Uterus (tissue), 4 donors: ENCODE measurements around the gene CREB1. TPM values are rescaled to one million over a fixed set of nuclear protein-coding genes. Genes with fewer than 3 reads are reported as not detected.

Experiments
- DNase-seq, 2 donors: peaks; one replicate each; pipeline ENCODE4 v3.0.0-alpha.2; 2019 to 2020
- H3K27ac ChIP-seq, 2 donors: fragments of 200-600 bp; sonication (generic); 1 replicate in 1 of 2; 2 replicates in 1 of 2; pipeline ENCODE4 v1.5.1; 2016 to 2018
- H3K27me3 ChIP-seq, 2 donors: fragments of 200-600 bp; sonication (generic); one replicate each; pipeline ENCODE4 v1.5.1; 2018 to 2019; ENCODE audit warnings: control low read depth in 1 of 2
- H3K36me3 ChIP-seq, 2 donors: fragments of 200-600 bp; sonication (generic); one replicate each; pipeline ENCODE4 v1.5.1; 2019; ENCODE audit warnings: control low read depth in 1 of 2
- H3K4me1 ChIP-seq, 2 donors: fragments of 200-600 bp; sonication (generic); one replicate each; pipeline ENCODE4 v1.5.1; 2018 to 2019; ENCODE audit warnings: control low read depth in 1 of 2
- H3K4me3 ChIP-seq, 2 donors: fragments of 200-600 bp; sonication (generic); 1 replicate in 1 of 2; 2 replicates in 1 of 2; pipeline ENCODE4 v1.5.1; 2018 to 2019; ENCODE audit warnings: mild to moderate bottlenecking in 1 of 2
- H3K9me3 ChIP-seq, 2 donors: fragments of 200-600 bp; sonication (generic); one replicate each; pipeline ENCODE4 v1.5.1; 2019; ENCODE audit warnings: control low read depth in 1 of 2
- POLR2A ChIP-seq, 2 donors: fragments of 450-650 bp; IDR thresholded peaks; one replicate each; pipeline ENCODE4 v1.6.1; 2016; ENCODE audit warnings: antibody characterized with exemption in 2 of 2, mild to moderate bottlenecking in 1 of 2, moderate library complexity in 1 of 2
- intact Hi-C: fragments of 100-400 bp; cut with DNase I; formaldehyde crosslinking; loops from one replicate; pipeline ENCODE4 v1.15.1; 2023; ENCODE audit warnings: low total_unique reads
- total RNA-seq, 4 donors: library from RNA; depleted of rRNA in 3 of 4; stranded (reverse); fragments of >200 nt in 3 of 4; gene quantifications; one replicate each; pipeline versions ENCODE4 v1.1.0 to v1.2.4, GENCODE V29; 2014 to 2023
- TF ChIP-seq, protein P1 (sequence below), 4 experiments: fragments of 200-600 bp in 2 of 4; fragments of 450-650 bp in 2 of 4; sonication (generic) in 2 of 4; IDR thresholded peaks; one replicate each; pipeline ENCODE4 v1.5.1; 2016 to 2019; ENCODE audit warnings: antibody characterized with exemption in 4 of 4, mild to moderate bottlenecking in 2 of 4, moderate library complexity in 1 of 4
- donor health status: DM: yes; HTN: yes; CAD: no.

CREB1 gene
- total RNA-seq, 4 donors from 2014 or later = 36.5 to 96.5 (median 71.7) TPM

DNA sequence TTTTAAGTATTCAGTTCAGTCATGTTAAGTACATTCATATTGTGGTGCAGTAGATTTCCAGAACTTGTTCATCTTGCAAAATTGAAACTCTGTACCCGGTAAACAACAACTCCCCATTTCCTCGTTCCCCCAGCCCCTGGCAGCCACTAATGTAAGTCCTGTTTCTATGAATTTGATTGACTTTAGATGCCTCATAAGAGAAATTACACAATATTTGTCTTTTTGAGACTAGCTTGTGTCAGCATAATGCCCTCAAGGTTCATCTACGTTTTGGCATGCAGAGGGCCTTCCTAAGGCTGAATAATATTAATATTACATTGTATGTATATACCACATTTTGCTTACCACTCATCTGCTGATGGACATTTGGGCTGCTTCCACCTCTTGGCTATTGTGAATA, 64.5 kb downstream of the CREB1 start:
- H3K4me1 ChIP-seq = no peaks in the 10 kb centered on the region
- H3K36me3 ChIP-seq = no peaks in the 10 kb centered on the region
- intact Hi-C loops = no loop called here
- H3K4me3 ChIP-seq = no peak overlapping the region
- DNase-seq = no peak
- H3K9me3 ChIP-seq = peaks cover 0 to 4% of the 10 kb centered on the region in 2 donors
- no peak overlapping the region for H3K27ac ChIP-seq
- TF ChIP-seq, protein P1, sequence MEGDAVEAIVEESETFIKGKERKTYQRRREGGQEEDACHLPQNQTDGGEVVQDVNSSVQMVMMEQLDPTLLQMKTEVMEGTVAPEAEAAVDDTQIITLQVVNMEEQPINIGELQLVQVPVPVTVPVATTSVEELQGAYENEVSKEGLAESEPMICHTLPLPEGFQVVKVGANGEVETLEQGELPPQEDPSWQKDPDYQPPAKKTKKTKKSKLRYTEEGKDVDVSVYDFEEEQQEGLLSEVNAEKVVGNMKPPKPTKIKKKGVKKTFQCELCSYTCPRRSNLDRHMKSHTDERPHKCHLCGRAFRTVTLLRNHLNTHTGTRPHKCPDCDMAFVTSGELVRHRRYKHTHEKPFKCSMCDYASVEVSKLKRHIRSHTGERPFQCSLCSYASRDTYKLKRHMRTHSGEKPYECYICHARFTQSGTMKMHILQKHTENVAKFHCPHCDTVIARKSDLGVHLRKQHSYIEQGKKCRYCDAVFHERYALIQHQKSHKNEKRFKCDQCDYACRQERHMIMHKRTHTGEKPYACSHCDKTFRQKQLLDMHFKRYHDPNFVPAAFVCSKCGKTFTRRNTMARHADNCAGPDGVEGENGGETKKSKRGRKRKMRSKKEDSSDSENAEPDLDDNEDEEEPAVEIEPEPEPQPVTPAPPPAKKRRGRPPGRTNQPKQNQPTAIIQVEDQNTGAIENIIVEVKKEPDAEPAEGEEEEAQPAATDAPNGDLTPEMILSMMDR (IDR thresholded peaks at IDR 0.05) = no peak
- no peak for TF ChIP-seq POLR2A (IDR thresholded peaks at IDR 0.05)
- no peaks in the 10 kb centered on the region for H3K27me3 ChIP-seq

DNA sequence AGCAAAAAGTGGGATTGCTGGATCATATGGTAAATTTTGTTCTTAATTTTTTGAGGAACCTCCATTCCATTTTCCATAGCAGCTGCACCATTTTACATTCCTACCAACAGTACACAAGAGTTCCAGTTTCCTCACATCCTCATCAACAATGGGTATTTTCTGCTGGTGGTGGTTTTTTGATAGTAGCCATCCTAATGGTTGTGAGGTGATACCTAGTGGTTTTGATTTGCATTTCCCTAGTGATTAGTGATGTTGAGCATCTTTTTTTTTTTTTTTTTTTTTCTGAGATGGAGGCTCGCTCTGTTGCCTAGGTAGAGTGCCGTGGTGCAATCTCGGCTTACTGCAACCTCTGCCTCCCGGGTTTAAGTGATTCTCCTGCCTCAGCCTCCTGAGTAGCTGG, 65.0 kb downstream of the CREB1 start:
- Histone ChIP-seq H3K4me1 (no peaks in the 10 kb centered on the region), H3K9me3 (peaks cover 0 to 4% of the 10 kb centered on the region in 2 donors), H3K36me3 (no peaks in the 10 kb centered on the region), H3K27me3 (no peaks in the 10 kb centered on the region), H3K27ac (no peak overlapping the region), H3K4me3 (no peak overlapping the region)
- TF ChIP-seq, protein P1 (IDR thresholded peaks at IDR 0.05) = no peak
- no peak for TF ChIP-seq POLR2A (IDR thresholded peaks at IDR 0.05)
- no peak for DNase-seq
- intact Hi-C loops = no loop called here

DNA sequence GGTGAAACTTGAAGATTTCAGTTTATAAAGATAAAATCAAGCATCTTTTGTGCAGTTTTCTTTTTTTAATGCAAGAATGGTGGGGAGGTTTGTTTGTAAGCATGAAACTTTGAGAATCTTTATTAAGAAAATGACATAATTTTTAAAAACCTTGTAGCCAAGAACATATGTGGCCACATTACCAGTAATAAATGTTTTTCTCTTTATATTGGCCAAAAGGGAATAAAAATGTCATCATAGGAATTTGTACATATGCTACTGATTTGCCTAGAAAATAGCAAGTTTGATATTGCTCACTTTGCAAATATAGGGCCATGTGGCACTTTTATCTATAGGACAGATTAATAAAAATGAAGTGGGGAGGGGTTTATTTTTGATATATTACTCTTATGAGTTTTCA, 69.9 kb downstream of the CREB1 start:
- no peaks in the 10 kb centered on the region for H3K27me3 ChIP-seq
- peaks cover 0 to 3% of the 10 kb centered on the region in 2 donors for H3K4me1 ChIP-seq
- intact Hi-C loops = no loop called here
- no peak for TF ChIP-seq POLR2A (IDR thresholded peaks at IDR 0.05)
- TF ChIP-seq, protein P1 (IDR thresholded peaks at IDR 0.05) = no peak
- no peak for DNase-seq
- H3K9me3 ChIP-seq = no peaks in the 10 kb centered on the region
- no peak overlapping the region for H3K27ac ChIP-seq
- no peak overlapping the region for H3K4me3 ChIP-seq
- H3K36me3 ChIP-seq = no peaks in the 10 kb centered on the region

DNA sequence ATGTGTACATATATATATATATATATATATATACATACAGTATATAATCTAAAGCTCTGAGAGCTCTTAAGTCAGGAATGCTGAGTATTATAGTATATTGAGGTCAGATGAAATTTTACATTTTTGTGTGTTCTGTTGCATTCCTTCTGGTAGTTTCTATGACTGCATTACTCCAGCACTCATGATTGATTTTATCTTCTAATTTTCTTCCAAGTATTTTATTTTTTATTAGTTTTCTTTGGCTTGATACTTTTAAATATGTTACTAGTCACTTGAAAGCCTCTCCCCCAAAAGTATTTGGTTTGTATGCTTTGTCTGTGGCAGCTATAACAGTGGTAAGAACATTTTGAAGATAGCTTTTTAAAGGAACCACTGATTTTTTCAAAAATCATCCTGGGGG, 70.5 kb downstream of the CREB1 start:
- intact Hi-C loops = no loop called here
- no peak for DNase-seq
- TF ChIP-seq POLR2A (IDR thresholded peaks at IDR 0.05) = no peak
- TF ChIP-seq, protein P1 (IDR thresholded peaks at IDR 0.05) = no peak
- H3K36me3 ChIP-seq = no peaks in the 10 kb centered on the region
- H3K27me3 ChIP-seq = no peaks in the 10 kb centered on the region
- no peaks in the 10 kb centered on the region for H3K9me3 ChIP-seq
- H3K4me1 ChIP-seq = peaks cover 0 to 3% of the 10 kb centered on the region in 2 donors
- no peak overlapping the region for H3K27ac ChIP-seq
- H3K4me3 ChIP-seq = no peak overlapping the region

DNA sequence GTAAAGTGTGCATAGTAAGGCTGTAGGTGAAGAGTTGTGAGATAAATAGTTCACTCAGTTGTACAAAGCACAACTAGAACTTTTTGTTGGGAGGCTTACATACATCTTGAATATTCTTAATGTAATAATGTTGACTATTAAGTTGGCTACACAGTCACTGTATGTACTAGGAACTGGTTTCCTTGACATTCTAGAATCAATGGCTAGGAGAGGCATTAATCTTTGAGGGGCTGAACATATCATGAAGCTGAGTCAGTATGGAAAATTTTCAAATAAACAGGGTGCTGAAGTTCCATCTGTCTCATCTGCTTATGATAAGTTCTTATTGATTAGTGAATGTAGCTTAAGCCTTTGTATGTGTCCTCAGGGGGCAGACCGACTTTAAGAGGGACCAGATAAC, 72.0 kb downstream of the CREB1 start:
- intact Hi-C loops = no loop called here
- TF ChIP-seq, protein P1 (IDR thresholded peaks at IDR 0.05) = no peak
- TF ChIP-seq POLR2A (IDR thresholded peaks at IDR 0.05) = no peak
- Histone ChIP-seq H3K4me3 (no peak overlapping the region), H3K27ac (no peak overlapping the region), H3K27me3 (no peaks in the 10 kb centered on the region), H3K9me3 (no peaks in the 10 kb centered on the region), H3K4me1 (peaks cover 0 to 3% of the 10 kb centered on the region in 2 donors), H3K36me3 (no peaks in the 10 kb centered on the region)
- DNase-seq = no peak
